Mammary epithelial cell (primary cell): Measurements from ENCODE around the gene DCST2.

Source experiments
- EZH2 ChIP-seq: IDR thresholded peaks from 2 replicates; pipeline ENCODE4 v1.6.1; 2012; ENCODE audit warnings: low read length, inconsistent platforms, borderline replicate concordance
- TF ChIP-seq, protein P1 (sequence below), 2 donors: IDR thresholded peaks in 1 of 2; conservative IDR thresholded peaks in 1 of 2; 2 replicates each; pipeline ENCODE4 v1.5.1; 2011 to 2012; ENCODE audit warnings: inconsistent platforms in 2 of 2, low read length in 2 of 2, mild to moderate bottlenecking in 2 of 2, control low read depth in 1 of 2, low read depth in 1 of 2; ENCODE audit not compliant: insufficient read depth in 1 of 2; ENCODE audit errors: extremely low read depth in 1 of 2

DNA sequence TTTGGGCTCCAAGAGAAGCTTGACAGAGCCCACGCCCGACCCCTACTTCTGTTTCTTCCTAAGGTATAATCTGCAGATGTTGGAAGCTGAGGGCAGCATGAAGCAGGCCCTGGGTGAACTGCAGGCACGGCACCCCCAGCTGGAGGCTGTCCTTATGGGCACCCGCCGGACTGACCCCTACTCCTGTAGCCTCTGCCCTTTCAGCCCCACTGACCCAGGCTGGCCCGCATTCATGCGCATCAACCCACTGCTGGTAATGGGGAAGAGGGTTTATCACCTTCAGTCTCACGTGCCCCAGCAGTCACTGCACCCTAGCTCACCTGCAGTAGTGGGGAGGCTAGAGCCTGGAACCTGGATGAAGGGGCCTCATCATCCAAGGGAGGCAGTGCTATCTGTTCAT is 43.3 kb downstream of the DCST2 start:
- TF ChIP-seq, protein P1, sequence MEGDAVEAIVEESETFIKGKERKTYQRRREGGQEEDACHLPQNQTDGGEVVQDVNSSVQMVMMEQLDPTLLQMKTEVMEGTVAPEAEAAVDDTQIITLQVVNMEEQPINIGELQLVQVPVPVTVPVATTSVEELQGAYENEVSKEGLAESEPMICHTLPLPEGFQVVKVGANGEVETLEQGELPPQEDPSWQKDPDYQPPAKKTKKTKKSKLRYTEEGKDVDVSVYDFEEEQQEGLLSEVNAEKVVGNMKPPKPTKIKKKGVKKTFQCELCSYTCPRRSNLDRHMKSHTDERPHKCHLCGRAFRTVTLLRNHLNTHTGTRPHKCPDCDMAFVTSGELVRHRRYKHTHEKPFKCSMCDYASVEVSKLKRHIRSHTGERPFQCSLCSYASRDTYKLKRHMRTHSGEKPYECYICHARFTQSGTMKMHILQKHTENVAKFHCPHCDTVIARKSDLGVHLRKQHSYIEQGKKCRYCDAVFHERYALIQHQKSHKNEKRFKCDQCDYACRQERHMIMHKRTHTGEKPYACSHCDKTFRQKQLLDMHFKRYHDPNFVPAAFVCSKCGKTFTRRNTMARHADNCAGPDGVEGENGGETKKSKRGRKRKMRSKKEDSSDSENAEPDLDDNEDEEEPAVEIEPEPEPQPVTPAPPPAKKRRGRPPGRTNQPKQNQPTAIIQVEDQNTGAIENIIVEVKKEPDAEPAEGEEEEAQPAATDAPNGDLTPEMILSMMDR (conservative IDR thresholded peaks at IDR 0.05 in 1 of 2, IDR thresholded peaks at IDR 0.05 in 1 of 2; ENCODE audit: extremely low read depth in 1 of 2, insufficient read depth in 1 of 2, low read depth in 1 of 2, low read length in 2 of 2), result no peak
- TF ChIP-seq EZH2, result no peak
